Astrocyte (in vitro differentiated cells and primary cell): ENCODE data around the gene SLC26A9. TPM values are rescaled to one million over a fixed set of nuclear protein-coding genes. Genes with fewer than 3 reads are reported as not detected.

Experiments used
- DNase-seq: peaks from one replicate; pipeline ENCODE4 v3.0.0-alpha.2; 2010; ENCODE audit warnings: low read depth
- FAIRE-seq: peaks from 2 replicates; lab custom pipeline; 2011; peaks lifted over from hg19 to GRCh38; lab: Jason Lieb, UNC
- H2AFZ ChIP-seq: 2 replicates; pipeline ENCODE4 v1.6.0; 2012; ENCODE audit warnings: low read depth, low read length, inconsistent platforms
- H3K27ac ChIP-seq: 2 replicates; pipeline ENCODE4 v1.5.1; 2011; ENCODE audit warnings: low read depth, low read length, inconsistent platforms
- H3K27me3 ChIP-seq: 2 replicates; pipeline ENCODE4 v1.6.0; 2011; ENCODE audit warnings: low read length, inconsistent platforms; ENCODE audit not compliant: insufficient read depth
- H3K36me3 ChIP-seq: 2 replicates; pipeline ENCODE4 v1.5.1; 2011; ENCODE audit warnings: low read length, inconsistent platforms; ENCODE audit not compliant: insufficient read depth
- H3K4me1 ChIP-seq: 2 replicates; pipeline ENCODE4 v1.5.1; 2011; ENCODE audit warnings: low read length, inconsistent platforms; ENCODE audit not compliant: insufficient read depth
- H3K4me2 ChIP-seq: 2 replicates; pipeline ENCODE4 v1.6.0; 2012; ENCODE audit warnings: low read length, inconsistent platforms
- H3K4me3 ChIP-seq: 2 replicates; pipeline ENCODE4 v1.5.1; 2011; ENCODE audit warnings: low read depth, mild to moderate bottlenecking, low read length, inconsistent platforms; ENCODE audit not compliant: insufficient read depth
- H3K79me2 ChIP-seq: 2 replicates; pipeline ENCODE4 v1.6.0; 2012; ENCODE audit warnings: mild to moderate bottlenecking, low read length, inconsistent platforms; ENCODE audit not compliant: insufficient read depth
- H3K9ac ChIP-seq: 2 replicates; pipeline ENCODE4 v1.6.0; 2012; ENCODE audit warnings: mild to moderate bottlenecking, low read length, inconsistent platforms
- H3K9me3 ChIP-seq: 2 replicates; pipeline ENCODE4 v1.5.1; 2012; ENCODE audit warnings: low read depth, mild to moderate bottlenecking, low read length, inconsistent platforms; ENCODE audit not compliant: insufficient read depth
- H4K20me1 ChIP-seq: 2 replicates; pipeline ENCODE4 v1.6.0; 2012; ENCODE audit warnings: low read length, inconsistent platforms; ENCODE audit not compliant: insufficient read depth
- H3K27ac Mint-ChIP-seq: one replicate; pipeline ENCODE4 v1.8.0; 2021; ENCODE audit warnings: mild to moderate bottlenecking, mixed read lengths; ENCODE audit not compliant: unreplicated experiment
- H3K27me3 Mint-ChIP-seq: one replicate; pipeline ENCODE4 v1.8.0; 2021; ENCODE audit warnings: low read depth, mixed read lengths; ENCODE audit not compliant: unreplicated experiment
- H3K36me3 Mint-ChIP-seq: one replicate; pipeline ENCODE4 v1.8.0; 2021; ENCODE audit warnings: low read depth, mixed read lengths; ENCODE audit not compliant: unreplicated experiment
- H3K4me1 Mint-ChIP-seq: one replicate; pipeline ENCODE4 v1.8.0; 2021; ENCODE audit warnings: low read depth, mixed read lengths; ENCODE audit not compliant: unreplicated experiment
- H3K4me3 Mint-ChIP-seq: one replicate; pipeline ENCODE4 v1.8.0; 2021; ENCODE audit warnings: mild to moderate bottlenecking, moderate library complexity, mixed read lengths; ENCODE audit not compliant: unreplicated experiment
- H3K9me3 Mint-ChIP-seq: one replicate; pipeline ENCODE4 v1.8.0; 2021; ENCODE audit warnings: mild to moderate bottlenecking, mixed read lengths; ENCODE audit not compliant: unreplicated experiment
- CTCF ChIP-seq: IDR thresholded peaks from 2 replicates; pipeline ENCODE4 v1.5.1; 2011; ENCODE audit warnings: low read depth, mild to moderate bottlenecking, inconsistent platforms, low read length, moderate library complexity; ENCODE audit not compliant: insufficient read depth
- EZH2 ChIP-seq: IDR thresholded peaks from 2 replicates; pipeline ENCODE4 v1.6.1; 2012; ENCODE audit warnings: mild to moderate bottlenecking, low read length, inconsistent platforms; ENCODE audit not compliant: insufficient read depth
- total RNA-seq: library from RNA; stranded (reverse); gene quantifications from 2 replicates; pipeline ENCODE4 v1.2.1, GENCODE V29; 2021

SLC26A9 gene
- total RNA-seq, 1 donor from 2014 or later, result not detected

GRCh38 chr1:205922314-205922713 lies 20.9 kb downstream of the SLC26A9 start:
- Mint-ChIP-seq H3K4me1 (peaks cover 6% of the 10 kb centered on the region), H3K27ac (no peak overlapping the region), H3K4me3 (no peak overlapping the region), H3K36me3 (peaks cover 1% of the 10 kb centered on the region), H3K9me3 (no peaks in the 10 kb centered on the region), H3K27me3 (peaks cover 20% of the 10 kb centered on the region)
- DNase-seq (no peak), FAIRE-seq (no peak)
- no peak overlapping the region for H3K27ac ChIP-seq
- H3K4me3 ChIP-seq, result no peak overlapping the region
- no peak overlapping the region for H3K4me2 ChIP-seq
- no peaks in the 10 kb centered on the region for H3K9me3 ChIP-seq
- no peaks in the 10 kb centered on the region for H4K20me1 ChIP-seq
- H3K4me1 ChIP-seq, result peaks cover 26% of the 10 kb centered on the region
- H2AFZ ChIP-seq, result no peak overlapping the region
- H3K36me3 ChIP-seq, result no peaks in the 10 kb centered on the region
- H3K9ac ChIP-seq, result no peak overlapping the region
- H3K27me3 ChIP-seq, result no peaks in the 10 kb centered on the region
- H3K79me2 ChIP-seq, result no peaks in the 10 kb centered on the region
- TF ChIP-seq EZH2 (no peak), CTCF (no peak)

DNA sequence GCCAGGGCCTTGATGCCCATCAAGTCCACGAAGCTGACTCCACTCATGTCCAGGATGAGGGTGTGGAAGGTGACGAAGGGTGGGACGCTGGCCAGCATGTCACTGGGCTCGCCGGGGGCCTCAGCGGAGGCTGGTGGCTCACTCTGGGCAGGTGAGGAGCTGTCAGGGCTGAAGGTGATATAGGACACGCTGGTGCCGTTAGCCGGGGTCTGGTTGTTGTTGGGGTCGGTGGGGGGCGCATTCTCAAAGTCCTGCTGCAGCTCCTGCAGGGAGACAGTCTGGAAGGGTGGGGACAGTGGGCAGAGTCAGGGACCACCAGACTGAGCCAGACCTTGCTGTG lies 21.7 kb downstream of the SLC26A9 start:
- Histone ChIP-seq H3K27ac (no peak overlapping the region), H3K79me2 (no peaks in the 10 kb centered on the region), H3K27me3 (no peaks in the 10 kb centered on the region), H3K4me3 (no peak overlapping the region), H3K4me1 (peaks cover 26% of the 10 kb centered on the region), H3K9ac (no peak overlapping the region), H2AFZ (no peak overlapping the region), H3K36me3 (no peaks in the 10 kb centered on the region), H4K20me1 (no peaks in the 10 kb centered on the region), H3K4me2 (no peak overlapping the region), H3K9me3 (no peaks in the 10 kb centered on the region)
- TF ChIP-seq CTCF, result no peak
- TF ChIP-seq EZH2, result no peak
- H3K4me1 Mint-ChIP-seq, result peaks cover 10% of the 10 kb centered on the region
- peaks cover 1% of the 10 kb centered on the region for H3K36me3 Mint-ChIP-seq
- FAIRE-seq (no peak), DNase-seq (no peak)
- no peak overlapping the region for H3K27ac Mint-ChIP-seq
- H3K27me3 Mint-ChIP-seq, result peaks cover 12% of the 10 kb centered on the region
- H3K4me3 Mint-ChIP-seq, result no peak overlapping the region
- no peaks in the 10 kb centered on the region for H3K9me3 Mint-ChIP-seq

DNA sequence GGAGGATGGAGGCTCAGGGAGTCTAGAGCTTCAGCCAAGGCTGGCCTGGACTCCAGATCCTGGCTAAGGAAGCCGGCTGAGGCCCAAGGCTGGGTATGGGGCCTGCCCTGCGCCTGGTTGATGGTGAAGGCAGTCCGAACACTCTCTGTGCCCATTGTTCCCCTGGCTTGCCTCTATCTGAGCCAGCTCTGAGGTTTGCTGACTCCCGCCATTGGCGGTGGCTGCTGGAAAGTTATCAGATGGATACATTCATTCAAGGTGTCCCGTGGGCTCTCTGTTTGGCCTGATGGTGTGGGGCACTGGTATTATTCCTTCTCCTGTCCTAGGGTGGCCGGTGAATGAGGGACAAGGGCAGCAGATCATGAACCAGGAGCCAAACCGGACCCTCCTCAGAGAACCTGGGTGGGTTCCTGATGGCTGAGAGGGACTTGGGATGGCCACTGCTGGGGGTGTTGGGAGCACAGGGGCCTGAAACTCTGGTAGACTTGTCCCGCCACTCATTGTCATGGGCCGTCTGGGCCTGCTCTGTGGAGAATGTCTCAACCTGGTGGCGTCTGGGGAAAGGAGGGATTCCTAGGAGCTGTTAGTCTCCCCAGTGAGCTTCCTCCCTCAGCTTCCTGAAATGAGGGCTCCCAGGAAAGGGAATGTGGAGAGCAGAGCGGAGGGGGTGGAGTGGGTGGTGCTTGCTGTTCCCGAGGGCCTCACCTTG lies 22.2 kb downstream of the SLC26A9 start:
- no peak overlapping the region for H3K27ac Mint-ChIP-seq
- DNase-seq, result no peak
- H3K4me1 Mint-ChIP-seq, result peaks cover 10% of the 10 kb centered on the region

More for the DNA sequence above, 22.2 kb downstream of the SLC26A9 start:
- no peak overlapping the region for H2AFZ ChIP-seq
- no peaks in the 10 kb centered on the region for H3K9me3 ChIP-seq
- Mint-ChIP-seq H3K36me3 (no peaks in the 10 kb centered on the region), H3K27me3 (peaks cover 9% of the 10 kb centered on the region), H3K9me3 (no peaks in the 10 kb centered on the region), H3K4me3 (no peak overlapping the region)
- no peaks in the 10 kb centered on the region for H4K20me1 ChIP-seq
- no peaks in the 10 kb centered on the region for H3K27me3 ChIP-seq
- H3K79me2 ChIP-seq, result no peaks in the 10 kb centered on the region
- no peak overlapping the region for H3K4me2 ChIP-seq
- FAIRE-seq, result no peak
- no peaks in the 10 kb centered on the region for H3K36me3 ChIP-seq
- no peak overlapping the region for H3K27ac ChIP-seq
- no peak overlapping the region for H3K9ac ChIP-seq
- peaks cover 22% of the 10 kb centered on the region for H3K4me1 ChIP-seq
- no peak overlapping the region for H3K4me3 ChIP-seq
- no peak for TF ChIP-seq CTCF
- TF ChIP-seq EZH2, result no peak
